ENCODE measurements around the gene INPP5F. TPM values are rescaled to one million over a fixed set of nuclear protein-coding genes. Genes with fewer than 3 reads are reported as not detected.

The INPP5F gene
- total RNA-seq, 1 donor from 2014 or later = 4.9 TPM

DNA sequence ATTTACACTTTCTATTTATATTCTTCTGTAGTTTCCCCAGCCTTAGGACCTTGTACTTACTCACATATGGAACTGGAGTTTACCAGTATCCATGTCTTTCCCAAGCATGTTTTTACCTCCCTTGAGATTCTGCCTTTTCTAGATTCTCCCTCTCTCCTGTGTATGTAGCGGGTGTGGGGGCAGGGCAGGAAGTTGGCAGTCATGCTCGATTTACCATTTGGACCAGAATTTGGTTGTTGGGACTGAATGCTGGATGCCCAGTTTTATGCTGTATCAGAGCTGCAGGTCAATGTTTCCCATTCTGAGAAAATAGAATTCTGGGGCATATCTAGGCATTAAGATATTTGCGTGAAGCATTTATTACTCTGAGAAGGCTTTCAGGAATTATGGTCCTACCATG, 14.2 kb downstream of the INPP5F start:
- Histone ChIP-seq H3K27me3 (ENCODE audit: low read depth) (no peaks in the 10 kb centered on the region), H3K4me1 (peaks cover 19% of the 10 kb centered on the region), H3K4me3 (no peak overlapping the region), H3K9me3 (replicated peaks) (no peaks in the 10 kb centered on the region), H3K36me3 (no peaks in the 10 kb centered on the region), H3K27ac (replicated peaks) (no peak overlapping the region)
- intact Hi-C loops (cut with micrococcal nuclease) = no loop called here
- TF ChIP-seq, protein P1, sequence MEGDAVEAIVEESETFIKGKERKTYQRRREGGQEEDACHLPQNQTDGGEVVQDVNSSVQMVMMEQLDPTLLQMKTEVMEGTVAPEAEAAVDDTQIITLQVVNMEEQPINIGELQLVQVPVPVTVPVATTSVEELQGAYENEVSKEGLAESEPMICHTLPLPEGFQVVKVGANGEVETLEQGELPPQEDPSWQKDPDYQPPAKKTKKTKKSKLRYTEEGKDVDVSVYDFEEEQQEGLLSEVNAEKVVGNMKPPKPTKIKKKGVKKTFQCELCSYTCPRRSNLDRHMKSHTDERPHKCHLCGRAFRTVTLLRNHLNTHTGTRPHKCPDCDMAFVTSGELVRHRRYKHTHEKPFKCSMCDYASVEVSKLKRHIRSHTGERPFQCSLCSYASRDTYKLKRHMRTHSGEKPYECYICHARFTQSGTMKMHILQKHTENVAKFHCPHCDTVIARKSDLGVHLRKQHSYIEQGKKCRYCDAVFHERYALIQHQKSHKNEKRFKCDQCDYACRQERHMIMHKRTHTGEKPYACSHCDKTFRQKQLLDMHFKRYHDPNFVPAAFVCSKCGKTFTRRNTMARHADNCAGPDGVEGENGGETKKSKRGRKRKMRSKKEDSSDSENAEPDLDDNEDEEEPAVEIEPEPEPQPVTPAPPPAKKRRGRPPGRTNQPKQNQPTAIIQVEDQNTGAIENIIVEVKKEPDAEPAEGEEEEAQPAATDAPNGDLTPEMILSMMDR (IDR thresholded peaks at IDR 0.05; ENCODE audit: borderline replicate concordance) = no peak
- no peak for DNase-seq

DNA sequence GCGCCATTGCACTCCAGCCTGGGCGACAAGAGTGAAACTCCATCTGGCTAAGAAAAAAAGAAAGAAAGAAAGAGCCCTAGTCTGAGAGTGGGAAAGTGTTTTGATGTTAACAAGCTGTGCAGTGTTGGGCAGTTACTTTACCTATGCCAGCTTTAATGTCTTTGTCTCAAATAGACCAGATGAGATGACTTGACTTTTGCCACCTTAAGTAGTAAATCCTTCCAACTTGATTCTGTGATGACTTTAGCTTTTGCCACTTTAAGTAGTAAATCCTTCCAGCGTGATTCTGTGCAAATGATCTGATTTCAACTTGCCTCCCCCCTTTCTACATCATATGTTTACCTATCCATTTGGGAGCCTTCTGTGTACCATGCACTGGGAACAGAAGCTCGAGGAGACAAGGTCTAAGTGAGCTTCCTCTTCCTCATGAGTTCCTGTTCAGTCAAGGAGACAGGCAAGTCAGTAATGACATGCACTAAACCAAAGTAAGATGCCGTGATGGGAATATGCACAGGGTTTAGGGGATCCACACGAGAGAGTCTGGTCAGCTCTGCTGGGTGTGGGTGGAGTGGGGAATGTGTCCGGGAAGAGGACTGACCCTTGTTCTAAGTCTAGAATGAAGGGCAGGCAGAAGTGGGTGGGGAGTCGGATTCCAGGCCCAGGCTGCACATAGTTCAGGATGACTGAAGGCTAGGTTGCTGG, 17.2 kb downstream of the INPP5F start:
- Histone ChIP-seq H3K27me3 (ENCODE audit: low read depth) (no peaks in the 10 kb centered on the region), H3K4me3 (no peak overlapping the region), H3K36me3 (no peaks in the 10 kb centered on the region), H3K9me3 (replicated peaks) (no peaks in the 10 kb centered on the region), H3K4me1 (peaks cover 10% of the 10 kb centered on the region), H3K27ac (replicated peaks) (no peak overlapping the region)
- intact Hi-C loops (cut with micrococcal nuclease) = no loop called here
- DNase-seq = no peak
- TF ChIP-seq, protein P1 (IDR thresholded peaks at IDR 0.05; ENCODE audit: borderline replicate concordance) = no peak

GRCh38 chr10:119747940-119748339, 22.1 kb downstream of the INPP5F start:
- TF ChIP-seq, protein P1 (IDR thresholded peaks at IDR 0.05; ENCODE audit: borderline replicate concordance) = no peak

GRCh38 chr10:119748871-119749270, 23.0 kb downstream of the INPP5F start:
- DNase-seq = no peak
- Histone ChIP-seq H3K36me3 (no peaks in the 10 kb centered on the region), H3K4me1 (peaks cover 12% of the 10 kb centered on the region), H3K9me3 (replicated peaks) (no peaks in the 10 kb centered on the region), H3K4me3 (no peak overlapping the region), H3K27me3 (ENCODE audit: low read depth) (no peaks in the 10 kb centered on the region), H3K27ac (replicated peaks) (no peak overlapping the region)
- TF ChIP-seq, protein P1 (IDR thresholded peaks at IDR 0.05; ENCODE audit: borderline replicate concordance) = no peak
- intact Hi-C loops (cut with micrococcal nuclease) = no loop called here

More at GRCh38 chr10:119747940-119748339, 22.1 kb downstream of the INPP5F start:
- Histone ChIP-seq H3K9me3 (replicated peaks) (no peaks in the 10 kb centered on the region), H3K4me3 (no peak overlapping the region), H3K27ac (replicated peaks) (no peak overlapping the region), H3K4me1 (peaks cover 18% of the 10 kb centered on the region), H3K36me3 (no peaks in the 10 kb centered on the region), H3K27me3 (ENCODE audit: low read depth) (no peaks in the 10 kb centered on the region)
- no peak for DNase-seq
- intact Hi-C loops (cut with micrococcal nuclease) = no loop called here

GRCh38 chr10:119749455-119749854, 23.6 kb downstream of the INPP5F start:
- Histone ChIP-seq H3K9me3 (replicated peaks) (no peaks in the 10 kb centered on the region), H3K4me1 (peaks cover 12% of the 10 kb centered on the region), H3K27me3 (ENCODE audit: low read depth) (no peaks in the 10 kb centered on the region), H3K27ac (replicated peaks) (no peak overlapping the region), H3K4me3 (no peak overlapping the region), H3K36me3 (no peaks in the 10 kb centered on the region)
- TF ChIP-seq, protein P1 (IDR thresholded peaks at IDR 0.05; ENCODE audit: borderline replicate concordance) = no peak
- intact Hi-C loops (cut with micrococcal nuclease) = no loop called here
- no peak for DNase-seq
